ENCODE measurements around the gene TNIK. TPM values are rescaled to one million over a fixed set of nuclear protein-coding genes. Genes with fewer than 3 reads are reported as not detected.
A peak's percentile ranks its signal among the peaks of the same experiment; 100 is the strongest.

Gene TNIK
- total RNA-seq, 1 donor from 2014 or later, result 35.3 TPM

GRCh38 chr3:171340434-171340833 lies 119.8 kb downstream of the TNIK start:
- intact Hi-C loops (cut with DNase I), result no loop called here
- Histone ChIP-seq H3K4me1 (no peaks in the 10 kb centered on the region), H3K27ac (no peak overlapping the region), H3K4me3 (no peak overlapping the region), H3K36me3 (no peaks in the 10 kb centered on the region), H3K9me3 (no peaks in the 10 kb centered on the region), H3K27me3 (no peaks in the 10 kb centered on the region)
- ATAC-seq (no peak), DNase-seq (no peak)
- no peak for TF ChIP-seq CTCF (IDR thresholded peaks at IDR 0.05)

GRCh38 chr3:171339598-171339997 lies 120.6 kb downstream of the TNIK start:
- DNase-seq (peak; percentile 90), ATAC-seq (peak; percentile 87)
- intact Hi-C loops (cut with DNase I), result no loop called here
- no peaks in the 10 kb centered on the region for H3K4me1 ChIP-seq
- no peak overlapping the region for H3K27ac ChIP-seq
- no peak for TF ChIP-seq CTCF (IDR thresholded peaks at IDR 0.05)
- no peaks in the 10 kb centered on the region for H3K27me3 ChIP-seq
- no peaks in the 10 kb centered on the region for H3K36me3 ChIP-seq
- no peak overlapping the region for H3K4me3 ChIP-seq
- H3K9me3 ChIP-seq, result no peaks in the 10 kb centered on the region

- ATAC-seq (no peak), DNase-seq (no peak)
- Histone ChIP-seq H3K27me3 (no peaks in the 10 kb centered on the region), H3K4me1 (no peaks in the 10 kb centered on the region), H3K36me3 (no peaks in the 10 kb centered on the region), H3K9me3 (no peaks in the 10 kb centered on the region), H3K4me3 (no peak overlapping the region), H3K27ac (no peak overlapping the region)
- intact Hi-C loops (cut with DNase I), result no loop called here
- TF ChIP-seq CTCF (IDR thresholded peaks at IDR 0.05), result no peak
Measured at GRCh38 chr3:171336406-171336805, 123.8 kb downstream of the TNIK start.

- intact Hi-C loops (cut with DNase I), result no loop called here
- no peaks in the 10 kb centered on the region for H3K4me1 ChIP-seq
- ATAC-seq (peak; percentile 27), DNase-seq (no peak)
- no peak for TF ChIP-seq CTCF (IDR thresholded peaks at IDR 0.05)
- no peaks in the 10 kb centered on the region for H3K9me3 ChIP-seq
- no peak overlapping the region for H3K4me3 ChIP-seq
- H3K27ac ChIP-seq, result no peak overlapping the region
- no peaks in the 10 kb centered on the region for H3K27me3 ChIP-seq
- no peaks in the 10 kb centered on the region for H3K36me3 ChIP-seq
Measured at GRCh38 chr3:171335559-171335958, 124.6 kb downstream of the TNIK start.

GRCh38 chr3:171334465-171334811 lies 125.8 kb downstream of the TNIK start:
- TF ChIP-seq CTCF (IDR thresholded peaks at IDR 0.05), result no peak
- no peaks in the 10 kb centered on the region for H3K36me3 ChIP-seq
- DNase-seq (peak; percentile 71), ATAC-seq (peak; percentile 88)
- no peaks in the 10 kb centered on the region for H3K27me3 ChIP-seq
- intact Hi-C loops (cut with DNase I), result no loop called here
- no peaks in the 10 kb centered on the region for H3K9me3 ChIP-seq
- H3K4me3 ChIP-seq, result no peak overlapping the region
- peak overlapping the region; percentile 21 for H3K27ac ChIP-seq
- H3K4me1 ChIP-seq, result no peaks in the 10 kb centered on the region

GRCh38 chr3:171333784-171334464 lies 126.3 kb downstream of the TNIK start:
- peak; percentile 57 for DNase-seq
- no peaks in the 10 kb centered on the region for H3K27me3 ChIP-seq
- H3K9me3 ChIP-seq, result no peaks in the 10 kb centered on the region
- H3K4me3 ChIP-seq, result no peak overlapping the region
- TF ChIP-seq CTCF (IDR thresholded peaks at IDR 0.05), result no peak
- no peaks in the 10 kb centered on the region for H3K4me1 ChIP-seq
- H3K27ac ChIP-seq, result peak overlapping the region; percentile 21
- H3K36me3 ChIP-seq, result no peaks in the 10 kb centered on the region
- intact Hi-C loops (cut with DNase I), result no loop called here
- peak; percentile 61 for ATAC-seq

Measured in upper lobe of right lung (tissue), 1 donor.